A673 (cell line): Measurements from ENCODE around the gene PXDC1. TPM values are rescaled to one million over a fixed set of nuclear protein-coding genes. Genes with fewer than 3 reads are reported as not detected.
A peak's percentile ranks its signal among the peaks of the same experiment; 100 is the strongest.

Source experiments
- Bru-seq: library from RNA; stranded (reverse); fragments of 400-500 nt; gene quantifications from one replicate; lab custom pipeline; 2021; lab: Mats Ljungman, UMichigan
- BruChase-seq, 2 experiments: library from RNA; stranded (reverse); fragments of 400-500 nt; gene quantifications; one replicate each; lab custom pipeline; 2021; lab: Mats Ljungman, UMichigan
- BruUV-seq: library from RNA; stranded (reverse); fragments of 400-500 nt; replicated peaks from 2 replicates; lab custom pipeline; 2021; lab: Mats Ljungman, UMichigan
- CTCF ChIA-PET: fragments of 300-600 bp; sonication (Branson Sonifier 250); formaldehyde crosslinking; loops from one replicate; lab custom pipeline; 2022; ENCODE audit warnings: antibody characterized with exemption; lab: Charles Lee
- POLR2A ChIA-PET: fragments of 300-600 bp; sonication (Branson Sonifier 250); formaldehyde crosslinking; loops from one replicate; lab custom pipeline; 2022; ENCODE audit warnings: antibody characterized with exemption; ENCODE audit not compliant: low non-redundant PET; lab: Charles Lee
- DNase-seq: peaks from one replicate; pipeline ENCODE4 v3.0.0-alpha.2; 2015; ENCODE audit warnings: low spot score
- H3K27ac ChIP-seq: fragments of 200-600 bp; sonication (generic); 2 replicates; pipeline ENCODE4 v1.5.1; 2016; ENCODE audit warnings: mixed run types, low read depth, mild to moderate bottlenecking, mixed read lengths, antibody characterized with exemption, low read length; ENCODE audit not compliant: poor library complexity, severe bottlenecking
- H3K27me3 ChIP-seq: fragments of 200-600 bp; sonication (generic); replicated peaks from 2 replicates; pipeline ENCODE4 v1.6.1; 2017; ENCODE audit warnings: mixed run types, low read depth, mild to moderate bottlenecking, mixed read lengths, antibody characterized with exemption, low read length; ENCODE audit not compliant: insufficient read depth, poor library complexity
- H3K36me3 ChIP-seq: fragments of 200-600 bp; sonication (generic); 2 replicates; pipeline ENCODE4 v1.6.1; 2016; ENCODE audit warnings: mixed run types, mild to moderate bottlenecking, mixed read lengths, antibody characterized with exemption, low read length; ENCODE audit not compliant: insufficient read depth, poor library complexity, severe bottlenecking
- H3K4me1 ChIP-seq: fragments of 200-600 bp; sonication (generic); 2 replicates; pipeline ENCODE4 v1.6.1; 2017; ENCODE audit warnings: mixed run types, mild to moderate bottlenecking, mixed read lengths, antibody characterized with exemption, low read length; ENCODE audit not compliant: insufficient read depth, poor library complexity, severe bottlenecking
- H3K4me3 ChIP-seq: fragments of 200-600 bp; sonication (generic); 2 replicates; pipeline ENCODE4 v1.5.1; 2016; ENCODE audit warnings: low read depth, mixed run types, mild to moderate bottlenecking, mixed read lengths, low read length; ENCODE audit not compliant: poor library complexity, severe bottlenecking
- H3K9me3 ChIP-seq: fragments of 200-600 bp; sonication (generic); 2 replicates; pipeline ENCODE4 v1.6.1; 2016; ENCODE audit warnings: mixed run types, low read depth, mild to moderate bottlenecking, mixed read lengths, antibody characterized with exemption, low read length; ENCODE audit not compliant: poor library complexity, severe bottlenecking
- EZH2 ChIP-seq: fragments of 200-600 bp; sonication (generic); IDR thresholded peaks from 2 replicates; pipeline ENCODE4 v1.6.1; 2017; ENCODE audit warnings: borderline replicate concordance, low read depth, mild to moderate bottlenecking, mixed read lengths, antibody characterized with exemption, low read length; ENCODE audit not compliant: poor library complexity, severe bottlenecking
- intact Hi-C: fragments of 100-400 bp; cut with micrococcal nuclease; formaldehyde crosslinking; loops from one replicate; pipeline ENCODE4 v1.10.0; 2022; ENCODE audit not compliant: unreplicated experiment
- long read RNA-seq: library from polyadenylated mRNA; stranded (forward); transcript quantifications from one replicate; pipeline ENCODE4 v2.0.0, GENCODE V29; 2022
- total RNA-seq: library from RNA; stranded (reverse); gene quantifications from 2 replicates; pipeline ENCODE4 v1.2.3, GENCODE V29; 2021
- TF ChIP-seq, protein P1 (sequence below): fragments of 300-800, 200-600 bp; sonication (generic); conservative IDR thresholded peaks from 2 replicates; pipeline ENCODE4 v1.5.1; 2017; ENCODE audit warnings: low read depth, mild to moderate bottlenecking, antibody characterized with exemption, low read length, moderate library complexity, mixed read lengths

PXDC1 gene
- total RNA-seq (5.2 and 7.1 TPM in 2 replicates), Bru-seq, nascent RNA (percentile 50 among the genes with signal in this experiment), BruChase-seq, experiment 1, labeled RNA remaining after a 2-hour chase (percentile 49 among the genes with signal in this experiment), BruChase-seq, experiment 2, labeled RNA remaining after a 6-hour chase (percentile 42 among the genes with signal in this experiment)
- long read RNA-seq, transcript PXDC1-202 (5 exons, 2,190 nt), result major isoform, 9 of 16 reads
- long read RNA-seq, partial matches to known transcripts, result 2 of 16 reads
- long read RNA-seq, other reads (novel, unspliced or antisense), result 5 of 16 reads

DNA sequence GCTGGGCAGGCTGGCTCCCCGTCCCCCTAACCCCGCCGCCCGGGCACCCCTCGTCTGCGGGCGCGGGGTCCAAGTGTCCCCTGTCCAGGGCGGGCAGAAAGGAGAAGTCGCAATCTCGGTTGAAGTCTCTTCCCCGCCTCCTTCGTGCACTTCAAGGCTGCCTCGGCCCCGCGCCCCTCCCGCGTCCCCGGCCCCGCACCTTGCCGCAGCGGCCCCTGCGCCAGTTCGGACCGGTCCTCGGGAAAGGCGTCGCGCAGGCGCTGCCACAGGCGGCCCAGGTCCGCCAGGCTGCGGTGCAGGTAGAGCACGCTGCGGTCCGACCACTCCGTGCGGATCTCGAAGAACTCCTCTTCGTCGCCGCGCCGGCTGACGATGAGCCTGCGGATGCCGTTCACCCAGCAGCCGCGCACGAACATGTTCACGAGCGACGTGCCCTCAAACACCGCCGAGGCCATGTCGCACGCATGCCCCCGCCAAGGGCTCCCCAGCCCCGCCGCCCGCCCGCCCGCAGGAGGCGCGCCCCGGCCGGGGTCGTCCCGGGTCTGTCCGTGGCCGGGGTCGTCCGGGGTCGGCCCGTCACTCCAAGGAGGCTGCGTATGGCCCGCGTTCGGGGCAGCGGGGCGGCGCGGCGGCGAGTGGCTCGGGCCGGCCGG, at the start of gene PXDC1:
Gene PXDC1 (minus strand): TSS at position 637 of the 653 bp plus-strand sequence. CDS start 182 bp downstream, at position 455.
- Histone ChIP-seq H3K27ac (peak within 1 kb of the TSS; percentile 71), H3K4me3 (peak within 1 kb of the TSS; percentile 58), H3K27me3 (no peaks in the 10 kb centered on the region), H3K36me3 (no peaks in the 10 kb centered on the region), H3K4me1 (peaks cover 30% of the 10 kb centered on the region), H3K9me3 (no peaks in the 10 kb centered on the region)
- DNase-seq, result no peak
- no TSS peak for BruUV-seq
- POLR2A ChIA-PET, result no interaction called here
- CTCF ChIA-PET, result interaction anchor here (0.8 kb wide), 1 partner anchor 182 kb away, joined by 7 read pairs; no protein-coding TSS in a partner anchor
- intact Hi-C loops, result loop anchor here (5.0 kb wide), 1 partner anchor 96 kb away; the partner anchor contains the start of gene FAM50B
- no peak for TF ChIP-seq EZH2
- TF ChIP-seq, protein P1, sequence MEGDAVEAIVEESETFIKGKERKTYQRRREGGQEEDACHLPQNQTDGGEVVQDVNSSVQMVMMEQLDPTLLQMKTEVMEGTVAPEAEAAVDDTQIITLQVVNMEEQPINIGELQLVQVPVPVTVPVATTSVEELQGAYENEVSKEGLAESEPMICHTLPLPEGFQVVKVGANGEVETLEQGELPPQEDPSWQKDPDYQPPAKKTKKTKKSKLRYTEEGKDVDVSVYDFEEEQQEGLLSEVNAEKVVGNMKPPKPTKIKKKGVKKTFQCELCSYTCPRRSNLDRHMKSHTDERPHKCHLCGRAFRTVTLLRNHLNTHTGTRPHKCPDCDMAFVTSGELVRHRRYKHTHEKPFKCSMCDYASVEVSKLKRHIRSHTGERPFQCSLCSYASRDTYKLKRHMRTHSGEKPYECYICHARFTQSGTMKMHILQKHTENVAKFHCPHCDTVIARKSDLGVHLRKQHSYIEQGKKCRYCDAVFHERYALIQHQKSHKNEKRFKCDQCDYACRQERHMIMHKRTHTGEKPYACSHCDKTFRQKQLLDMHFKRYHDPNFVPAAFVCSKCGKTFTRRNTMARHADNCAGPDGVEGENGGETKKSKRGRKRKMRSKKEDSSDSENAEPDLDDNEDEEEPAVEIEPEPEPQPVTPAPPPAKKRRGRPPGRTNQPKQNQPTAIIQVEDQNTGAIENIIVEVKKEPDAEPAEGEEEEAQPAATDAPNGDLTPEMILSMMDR, result no peak

DNA sequence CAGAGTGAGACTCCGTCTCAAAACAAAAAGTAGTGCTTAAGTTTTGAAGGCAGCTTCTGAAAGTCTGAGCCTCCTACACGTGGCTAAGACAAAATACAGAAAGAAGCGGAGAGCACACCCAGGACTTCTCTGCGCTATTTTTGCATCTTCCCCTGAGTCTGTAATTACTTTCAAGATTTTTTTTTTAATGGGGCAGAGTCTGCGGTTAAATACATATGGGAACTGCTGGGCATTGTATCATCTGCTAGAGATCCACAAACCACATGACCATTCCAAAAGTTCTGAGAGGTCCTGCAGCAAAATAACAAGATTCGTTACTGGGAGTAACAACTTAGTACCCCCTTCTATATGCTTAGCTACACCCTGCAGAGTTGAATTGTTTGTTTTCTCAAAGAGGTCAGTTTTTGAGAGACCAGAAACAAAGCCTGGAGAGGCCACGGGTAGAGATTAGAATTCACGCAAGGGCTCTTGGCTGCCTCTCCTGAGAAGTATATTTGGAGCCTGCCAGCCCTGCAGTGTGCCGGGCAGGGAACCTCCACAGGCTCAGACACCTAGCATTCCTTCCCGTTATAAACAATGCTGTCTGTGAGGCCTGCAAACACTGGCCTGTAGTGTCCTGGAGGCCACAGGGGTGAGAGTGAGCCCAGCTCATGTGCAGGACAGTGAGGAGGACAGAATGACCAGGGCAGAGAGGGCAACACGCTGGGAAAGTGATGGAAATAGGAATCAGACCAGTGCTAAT, 49.5 kb upstream of the PXDC1 start:
- Histone ChIP-seq H3K4me1 (peaks cover 8% of the 10 kb centered on the region), H3K27me3 (no peaks in the 10 kb centered on the region), H3K27ac (no peak overlapping the region), H3K4me3 (no peak overlapping the region), H3K36me3 (no peaks in the 10 kb centered on the region), H3K9me3 (no peaks in the 10 kb centered on the region)
- no peak for TF ChIP-seq EZH2
- TF ChIP-seq, protein P1, result no peak
- BruUV-seq, result no TSS peak
- intact Hi-C loops, result no loop called here
- ChIA-PET POLR2A (no interaction called here), CTCF (no interaction called here)
- DNase-seq, result no peak

- Histone ChIP-seq H3K9me3 (no peaks in the 10 kb centered on the region), H3K27ac (no peak overlapping the region), H3K36me3 (no peaks in the 10 kb centered on the region), H3K4me1 (peaks cover 8% of the 10 kb centered on the region), H3K4me3 (no peak overlapping the region), H3K27me3 (no peaks in the 10 kb centered on the region)
- intact Hi-C loops, result no loop called here
- CTCF ChIA-PET, result no interaction called here
- BruUV-seq, result no TSS peak
- TF ChIP-seq, protein P1, result no peak
- TF ChIP-seq EZH2, result no peak
- no peak for DNase-seq
- POLR2A ChIA-PET, result no interaction called here
Measured at GRCh38 chr6:3799719-3800118, 48.2 kb upstream of the PXDC1 start.
